Effector CD8-positive, alpha-beta T cell (primary cell): ENCODE data around the gene ALDH16A1.

Experiments used
- DNase-seq: peaks from one replicate; lab custom pipeline; 2025; lab: John Stamatoyannopoulos, UW
- total RNA-seq, 4 experiments: gene quantifications; one replicate each; lab custom pipeline; 2026; lab: John Stamatoyannopoulos, UW

ALDH16A1 gene
- 33.9 to 66.8 (median 42.5) reads per million in 4 experiments for total RNA-seq

DNA sequence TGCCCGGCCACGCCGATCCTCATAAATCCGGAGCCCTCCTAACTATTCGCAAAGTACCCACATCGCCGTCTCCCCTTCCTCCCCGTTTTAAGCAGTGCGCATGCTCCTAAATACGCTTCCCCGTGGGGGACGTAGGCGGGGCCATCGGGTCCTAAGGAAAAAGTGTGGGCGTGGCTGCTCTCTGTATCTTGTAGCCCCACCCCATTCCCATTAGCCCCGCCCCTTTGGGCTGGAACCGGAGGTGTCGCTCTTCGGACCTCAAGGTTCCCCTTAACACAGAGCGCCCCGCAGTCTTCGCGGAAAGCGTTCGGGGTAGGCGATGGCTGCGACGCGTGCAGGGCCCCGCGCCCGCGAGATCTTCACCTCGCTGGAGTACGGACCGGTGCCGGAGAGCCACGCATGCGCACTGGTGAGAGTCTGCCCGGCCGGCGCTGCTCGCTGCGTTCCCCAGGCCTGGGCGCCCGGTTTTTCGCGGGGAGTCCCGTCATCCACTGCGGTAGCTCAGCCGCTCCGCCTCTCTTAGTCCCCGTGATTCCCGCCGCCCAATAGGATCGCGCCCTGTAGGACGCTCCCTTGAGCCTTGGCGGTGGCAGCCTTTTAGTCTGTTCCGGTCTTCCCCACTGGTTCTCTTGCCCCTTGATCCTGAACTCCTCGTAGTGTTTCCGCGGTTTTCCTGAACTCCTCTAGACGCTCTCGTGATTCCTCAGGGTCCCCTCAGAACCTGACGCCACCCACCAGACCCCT lies at the start of gene ALDH16A1:
TSS of gene ALDH16A1 (plus strand) at position 213 of the 744 bp plus-strand sequence. CDS start at position 320, 107 bp downstream.
- DNase-seq = peak; percentile 94

DNA sequence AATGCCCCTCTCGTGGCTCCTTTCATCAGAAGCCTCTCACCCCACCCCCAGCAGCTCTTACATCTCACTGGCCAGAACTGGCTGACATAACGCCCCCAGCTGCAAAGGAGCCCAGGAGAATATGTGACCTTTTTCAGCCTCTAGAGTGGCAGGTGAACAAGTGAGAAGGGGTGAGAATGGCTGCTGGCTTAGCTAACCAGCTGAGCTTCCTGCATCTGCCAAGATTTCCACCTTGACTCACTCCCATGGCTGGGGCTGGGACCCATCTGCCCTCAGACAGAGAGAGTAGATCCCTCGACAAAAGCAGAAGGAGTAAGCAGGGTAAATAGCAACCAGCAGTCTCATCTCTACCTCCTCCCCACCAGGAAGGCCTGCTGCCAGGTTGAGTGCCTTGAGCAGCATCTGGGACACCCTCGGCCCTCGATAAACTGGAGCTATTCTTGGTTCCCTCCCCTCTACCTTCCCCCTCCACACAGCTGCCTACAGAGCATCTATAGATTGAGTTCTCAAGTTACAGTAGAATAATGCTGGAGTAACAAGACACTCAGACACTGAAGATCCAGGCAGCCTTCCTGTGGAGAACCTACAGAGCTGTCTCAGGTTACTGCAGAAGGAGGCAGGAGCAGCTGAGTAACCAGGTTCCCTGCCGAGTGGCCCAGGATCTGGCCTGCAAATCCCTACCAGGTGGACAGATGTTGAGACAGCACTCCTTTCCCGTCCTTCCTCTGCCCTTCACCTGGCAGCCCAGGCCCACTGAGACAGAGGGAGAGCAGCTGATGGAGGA lies 49.4 kb upstream of the ALDH16A1 start:
- DNase-seq = no peak

DNA sequence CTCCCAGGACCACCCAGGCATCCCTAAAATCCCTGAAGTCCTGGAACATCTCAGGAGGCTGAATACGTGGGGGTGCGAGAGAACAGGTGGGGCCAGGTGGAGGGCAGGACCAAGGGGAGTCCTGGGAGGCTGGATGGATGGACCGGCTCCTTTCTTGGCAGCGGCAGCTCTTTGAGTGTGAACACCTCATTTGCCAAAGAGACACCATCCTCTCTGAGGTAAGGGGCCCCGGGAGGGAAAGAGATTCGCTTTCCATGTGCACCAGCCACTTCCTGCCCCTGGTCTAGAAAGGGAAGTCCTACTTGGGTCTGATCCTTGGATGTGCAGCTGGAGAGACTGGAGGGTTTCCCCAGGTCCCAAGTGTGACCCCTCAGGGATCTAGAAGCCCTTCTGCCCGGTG lies 45.9 kb upstream of the ALDH16A1 start:
- no peak for DNase-seq

DNA sequence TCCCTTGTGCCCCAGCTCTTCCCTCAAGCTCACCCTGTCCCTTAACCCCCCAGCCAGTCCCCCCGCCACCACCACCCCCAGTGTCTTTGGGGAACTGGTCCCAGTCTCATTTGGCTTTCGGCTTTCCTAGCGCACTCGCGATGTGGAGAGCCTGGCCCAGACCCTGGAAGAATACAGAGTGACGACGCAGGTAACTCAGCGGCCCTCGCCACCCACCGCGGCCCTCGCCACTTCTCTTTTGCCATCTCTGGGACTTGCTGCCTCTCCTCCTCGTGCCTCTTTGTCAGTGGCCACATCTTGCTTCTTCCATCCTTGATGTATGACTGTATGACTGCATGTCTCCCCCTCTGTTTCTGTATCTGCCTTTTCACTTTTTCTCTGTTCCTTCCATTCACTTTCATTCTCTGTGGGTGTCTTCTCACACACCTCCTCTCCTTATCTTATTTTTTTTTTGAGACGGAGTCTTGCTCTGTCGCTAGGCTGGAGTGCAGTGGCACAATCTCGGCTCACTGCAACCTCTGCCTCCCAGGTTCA lies 45.5 kb upstream of the ALDH16A1 start:
- no peak for DNase-seq

DNA sequence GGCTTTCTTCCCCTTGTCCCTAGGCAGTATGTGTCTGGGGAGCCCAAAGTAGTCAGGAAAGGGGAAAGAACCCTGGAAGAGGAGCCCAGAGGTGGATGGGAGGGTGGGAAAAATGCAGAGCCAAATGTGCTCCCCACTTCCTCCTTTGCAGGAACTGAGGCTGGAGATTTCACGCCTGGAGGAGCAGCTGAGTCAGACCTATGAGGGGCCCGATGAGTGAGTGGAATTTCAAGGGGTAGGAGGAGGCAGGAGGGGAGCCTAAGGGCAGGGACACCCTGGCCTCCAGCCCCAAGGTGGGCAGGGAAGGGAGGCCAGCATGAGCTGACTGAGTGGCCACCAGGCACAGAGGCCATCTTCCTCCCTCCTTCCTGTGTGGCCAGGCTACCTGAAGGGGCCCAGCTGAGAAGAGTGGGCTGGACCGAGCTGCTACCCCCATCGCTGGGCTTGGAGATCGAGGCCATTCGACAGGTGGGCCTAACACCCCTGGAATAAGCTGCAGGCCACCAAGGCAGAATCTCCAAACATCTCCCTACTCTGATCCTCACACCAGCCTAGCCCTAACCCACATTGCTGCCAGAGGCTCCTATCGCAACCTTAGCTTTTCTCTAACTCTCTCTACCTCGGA lies 44.1 kb upstream of the ALDH16A1 start:
- DNase-seq = no peak

DNA sequence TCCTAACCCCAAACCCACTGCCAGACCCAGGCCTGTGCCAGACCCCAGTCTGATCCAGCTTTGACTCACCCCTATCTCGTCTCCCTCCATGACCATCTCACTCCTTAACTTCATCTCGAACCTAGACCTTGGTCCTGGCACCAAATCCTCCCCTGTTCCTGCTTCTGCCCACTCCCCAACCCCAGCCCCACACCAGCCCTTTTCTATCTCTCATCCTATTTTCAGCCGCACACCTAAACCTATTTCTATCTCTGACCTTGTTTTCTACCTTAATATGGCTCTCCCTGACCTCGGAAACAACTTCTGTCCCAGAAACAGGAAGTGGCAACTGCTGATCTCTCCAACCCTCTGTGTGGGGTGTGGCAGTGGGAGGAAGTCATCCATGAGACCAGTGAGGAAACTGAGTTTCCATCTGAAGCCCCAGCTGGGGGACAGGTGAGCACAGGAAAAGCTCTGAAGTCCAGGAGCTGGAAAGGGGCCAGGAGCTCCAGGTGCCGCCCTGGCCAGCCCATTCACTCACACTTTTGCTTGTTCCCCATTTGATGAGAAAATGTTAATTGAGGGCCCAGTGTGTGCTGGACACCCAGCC lies 43.5 kb upstream of the ALDH16A1 start:
- DNase-seq = no peak

DNA sequence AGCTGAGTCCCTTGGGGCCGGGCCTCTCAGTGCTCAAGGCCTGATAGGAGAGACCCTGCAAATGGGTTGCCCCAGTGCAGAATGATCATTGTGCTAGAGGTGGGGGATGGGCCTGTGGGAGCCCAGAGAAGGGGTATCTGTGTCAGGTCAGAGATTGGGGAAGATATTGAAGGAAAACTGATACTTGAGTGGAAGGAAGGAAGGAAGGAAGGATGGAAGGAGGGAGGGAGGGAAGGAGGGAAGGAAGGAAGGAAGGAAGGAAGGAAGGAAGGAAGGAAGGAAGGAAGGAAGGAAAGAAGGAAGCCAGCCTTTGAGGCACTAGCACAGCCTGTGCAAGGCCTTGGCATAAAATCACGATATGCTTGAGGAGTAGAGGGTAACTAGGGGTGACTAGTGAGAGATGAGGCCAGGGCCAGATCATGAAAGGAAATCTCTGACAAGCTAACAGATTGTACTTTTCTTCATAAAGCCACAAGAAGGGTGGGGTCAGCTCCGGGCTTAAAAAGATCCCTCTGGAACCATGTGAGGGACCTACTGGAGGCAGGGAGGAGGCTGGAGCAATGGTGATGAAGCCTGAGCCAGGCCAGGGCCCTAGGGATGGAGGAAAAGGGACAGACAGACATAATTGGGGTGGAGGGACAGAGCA lies 41.2 kb upstream of the ALDH16A1 start:
- no peak for DNase-seq

DNA sequence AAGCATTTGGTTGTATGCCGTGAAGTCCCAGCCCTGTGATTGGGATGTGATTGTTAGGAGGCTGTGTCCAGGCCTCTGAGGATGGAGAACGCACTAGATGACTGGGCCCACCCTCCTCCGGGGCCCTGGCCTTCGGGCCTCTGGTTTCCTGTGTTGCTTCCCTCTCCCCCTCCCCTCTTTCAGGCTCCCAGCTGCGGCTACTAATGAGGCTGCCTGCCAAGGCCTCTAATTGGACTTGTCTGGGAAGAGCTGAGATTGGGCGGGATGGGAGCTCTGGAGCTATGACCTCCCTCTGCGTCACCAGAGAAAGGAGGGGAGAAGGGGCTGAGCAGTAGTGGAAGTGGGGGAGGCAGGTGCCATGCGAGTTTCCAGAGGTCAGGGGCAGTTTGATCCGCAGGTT lies 39.7 kb upstream of the ALDH16A1 start:
- DNase-seq = no peak

DNA sequence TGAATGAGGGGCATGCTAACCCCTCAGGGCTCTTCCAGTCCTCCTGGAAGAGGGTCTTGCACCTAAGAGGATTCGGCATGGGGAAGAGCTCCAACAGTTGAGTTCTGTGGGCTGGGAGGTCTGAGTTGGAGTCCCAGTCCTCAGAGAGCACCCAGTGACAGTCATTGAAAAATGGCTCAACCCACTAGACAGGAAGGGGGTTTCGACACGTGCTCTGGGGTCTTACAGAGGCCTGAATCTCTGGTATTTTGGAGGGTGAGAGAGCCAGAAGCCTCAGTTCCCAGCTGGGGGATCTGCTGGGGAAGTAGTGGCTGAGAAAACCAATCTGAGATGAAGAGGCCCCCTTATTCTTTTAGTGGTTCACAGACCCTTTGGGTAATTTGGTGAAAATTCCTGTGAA lies 38.8 kb upstream of the ALDH16A1 start:
- no peak for DNase-seq

DNA sequence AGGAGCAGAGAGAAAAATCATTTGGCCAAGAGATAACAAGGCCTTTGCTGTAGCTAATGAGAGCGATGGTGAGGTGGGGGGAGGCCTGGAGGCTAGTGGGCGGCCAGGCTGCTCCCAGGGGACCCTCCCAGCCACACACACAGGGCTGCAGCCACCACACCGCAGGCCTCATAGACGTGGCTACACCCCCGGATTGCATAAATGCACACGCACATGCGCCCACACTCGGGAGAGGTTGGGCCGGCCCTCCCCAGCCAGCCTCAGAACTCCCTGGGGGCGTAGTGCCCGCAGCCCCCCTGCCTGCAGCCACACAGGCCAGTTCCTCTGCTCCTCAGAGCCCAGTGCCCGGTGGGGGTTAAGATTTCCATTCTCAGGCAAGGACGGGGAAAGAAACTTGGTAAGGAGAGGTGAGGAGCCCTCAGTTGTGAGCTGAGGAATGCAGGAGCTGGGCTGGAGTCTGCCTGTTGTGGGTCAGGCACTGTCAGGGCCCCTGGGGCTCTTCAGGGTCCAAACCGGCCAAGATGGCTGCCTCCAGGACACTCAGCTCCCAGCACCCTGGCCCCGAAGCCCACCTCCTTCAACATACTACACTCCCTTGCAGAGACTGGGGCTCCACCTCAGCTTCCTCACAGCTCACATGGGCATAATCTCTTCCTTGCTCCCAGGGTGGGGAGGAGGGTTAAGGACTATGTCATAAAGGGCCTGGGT lies 37.8 kb upstream of the ALDH16A1 start:
- no peak for DNase-seq

DNA sequence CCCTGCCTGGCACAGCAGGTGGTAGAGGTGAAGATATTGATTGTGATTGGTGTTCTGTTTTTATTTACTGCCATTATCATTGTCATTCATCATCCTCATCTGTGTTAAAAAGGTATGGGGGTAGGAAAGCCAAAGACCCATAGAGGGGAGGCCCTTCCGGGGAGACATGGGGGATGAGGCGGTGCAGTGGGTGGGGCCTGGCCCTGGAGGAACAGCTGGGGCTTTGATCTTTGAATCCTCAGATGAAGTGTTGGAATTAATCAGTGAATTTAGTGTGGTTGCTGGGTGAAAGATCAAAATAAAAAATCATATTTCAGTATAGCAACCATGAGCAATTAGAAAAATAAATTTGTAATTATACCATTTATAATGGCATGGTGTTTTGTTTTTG lies 37.2 kb upstream of the ALDH16A1 start:
- no peak for DNase-seq

DNA sequence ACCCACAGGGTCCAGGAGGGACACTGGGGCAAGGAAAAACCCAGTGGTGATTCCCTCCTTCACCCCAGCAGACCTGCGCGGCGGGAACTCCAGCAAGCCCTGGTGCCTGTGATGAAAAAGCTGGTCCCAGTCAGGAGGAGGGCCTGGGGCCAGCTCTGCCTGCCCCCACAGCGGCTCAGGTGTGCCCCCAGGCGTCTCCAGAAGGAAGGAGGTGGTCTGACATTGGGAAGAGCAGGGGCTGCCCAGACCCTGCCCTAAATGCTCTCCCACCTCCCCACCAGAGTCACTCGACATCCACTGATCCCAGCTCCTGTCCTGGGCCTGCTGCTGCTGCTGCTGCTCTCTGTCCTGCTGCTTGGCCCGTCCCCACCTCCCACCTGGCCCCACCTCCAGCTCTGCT lies 35.9 kb upstream of the ALDH16A1 start:
- DNase-seq = no peak

DNA sequence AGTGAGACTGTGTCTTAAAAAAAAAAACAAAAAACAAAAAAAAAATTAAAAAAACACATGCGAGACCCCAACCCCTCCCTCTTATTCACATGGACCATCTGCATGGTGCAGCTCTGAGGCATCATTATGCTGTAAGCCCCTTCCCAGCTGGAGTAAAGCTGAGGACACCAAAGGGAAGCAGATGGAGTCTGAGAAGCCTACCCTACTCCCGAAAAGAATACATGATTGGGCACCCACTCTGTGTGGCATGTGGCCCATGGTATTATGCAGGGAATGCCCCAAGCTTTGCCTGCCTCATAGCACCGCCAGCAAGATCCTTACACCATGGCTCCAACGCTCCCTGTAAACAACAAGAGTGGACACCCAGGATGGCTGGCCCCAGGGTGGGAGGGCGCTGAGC lies 34.5 kb upstream of the ALDH16A1 start:
- DNase-seq = no peak

DNA sequence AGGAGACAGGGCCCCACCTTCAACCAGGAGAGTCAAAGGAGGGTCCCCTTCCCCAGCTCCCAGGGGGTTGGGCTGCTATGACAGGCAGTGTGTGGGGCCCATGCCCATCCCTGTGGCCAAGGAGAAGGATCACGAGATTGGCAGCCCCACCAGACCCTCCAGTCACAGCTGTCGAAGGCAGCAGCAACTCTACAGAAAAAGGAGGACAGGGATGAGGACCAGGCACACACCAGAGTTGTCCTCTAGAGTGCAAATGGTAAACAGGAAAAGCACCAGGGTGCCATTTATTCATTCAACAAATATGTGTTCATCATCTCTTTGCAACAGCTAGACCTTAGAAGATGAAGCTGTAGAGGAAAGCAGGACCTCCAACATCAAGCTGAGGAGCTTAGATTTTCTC lies 33.9 kb upstream of the ALDH16A1 start:
- DNase-seq = no peak

DNA sequence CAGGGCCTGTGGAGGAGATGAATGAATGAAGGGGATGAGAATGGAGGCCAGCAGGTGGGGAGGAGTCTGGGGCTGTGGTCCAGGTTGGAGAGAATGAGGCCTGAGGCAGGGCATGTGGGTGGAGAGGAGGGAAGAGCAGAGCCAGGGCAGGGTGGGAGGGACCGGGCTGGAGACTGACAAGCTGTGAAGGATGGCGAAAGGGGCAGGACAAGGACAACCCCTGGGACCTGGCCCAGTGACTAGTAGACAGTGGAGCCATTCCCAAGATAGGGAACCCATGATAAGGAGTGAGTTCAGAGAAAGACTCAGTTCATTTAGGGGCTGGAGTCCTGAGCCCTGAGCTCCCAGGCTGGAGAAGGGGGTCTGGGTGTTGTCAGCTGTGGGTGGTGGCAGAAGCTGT lies 32.8 kb upstream of the ALDH16A1 start:
- DNase-seq = no peak

DNA sequence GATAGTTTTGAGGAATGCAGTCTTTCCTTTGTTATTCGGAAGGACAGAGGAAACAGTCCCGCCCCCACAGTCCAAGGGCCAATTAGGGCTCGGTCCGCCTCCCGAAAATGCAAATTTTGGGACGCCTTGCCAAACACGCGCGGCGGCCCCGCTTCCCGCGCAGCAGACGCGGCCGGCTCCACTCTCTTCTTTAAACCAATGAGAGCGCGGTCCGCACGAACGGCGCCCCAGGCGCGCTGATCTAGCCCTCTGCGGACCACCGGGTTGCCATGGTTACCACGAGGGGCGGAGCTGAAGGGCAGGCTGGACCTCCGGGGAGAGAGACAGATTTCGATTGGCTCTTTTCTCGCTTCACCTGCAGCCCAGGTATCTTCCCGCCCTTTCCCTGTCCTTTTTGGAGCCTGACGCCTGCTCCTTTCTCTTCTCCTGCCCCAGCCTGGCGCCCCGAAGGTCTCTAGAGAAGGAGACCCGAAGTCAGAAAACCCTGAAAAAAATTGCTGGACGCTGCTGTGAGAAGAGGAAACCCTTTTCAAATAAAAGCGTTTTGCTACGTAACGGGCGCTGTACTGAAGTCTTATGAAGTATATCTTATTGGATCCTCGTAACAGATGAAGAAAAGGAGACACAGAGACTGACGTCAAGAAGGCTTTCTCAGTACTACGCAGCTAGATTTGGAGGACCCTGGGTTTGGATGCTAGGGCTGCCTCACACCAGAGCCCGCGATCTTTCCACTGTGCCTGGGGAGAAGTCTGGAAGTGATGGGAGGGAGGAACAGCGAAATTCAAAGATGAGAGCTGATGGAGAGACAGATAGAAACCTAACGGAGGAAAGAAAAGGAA lies 31.8 kb upstream of the ALDH16A1 start:
- no peak for DNase-seq

DNA sequence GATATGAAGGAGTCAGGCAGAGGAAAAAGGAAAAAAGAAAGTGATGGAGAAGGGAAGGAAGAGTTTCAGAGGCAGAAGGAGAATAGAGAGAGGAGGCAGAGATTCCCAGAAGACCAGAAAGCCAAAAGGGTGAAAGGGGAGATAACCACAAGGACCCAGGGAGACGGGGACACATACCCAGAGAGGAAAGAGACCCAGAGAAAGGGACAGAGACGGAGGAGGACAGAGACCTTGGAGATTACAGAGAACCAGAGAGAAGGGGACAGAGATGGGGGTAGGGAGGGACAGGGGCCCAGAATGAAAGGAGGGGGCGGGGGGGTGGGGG lies 31.2 kb upstream of the ALDH16A1 start:
- DNase-seq = no peak

DNA sequence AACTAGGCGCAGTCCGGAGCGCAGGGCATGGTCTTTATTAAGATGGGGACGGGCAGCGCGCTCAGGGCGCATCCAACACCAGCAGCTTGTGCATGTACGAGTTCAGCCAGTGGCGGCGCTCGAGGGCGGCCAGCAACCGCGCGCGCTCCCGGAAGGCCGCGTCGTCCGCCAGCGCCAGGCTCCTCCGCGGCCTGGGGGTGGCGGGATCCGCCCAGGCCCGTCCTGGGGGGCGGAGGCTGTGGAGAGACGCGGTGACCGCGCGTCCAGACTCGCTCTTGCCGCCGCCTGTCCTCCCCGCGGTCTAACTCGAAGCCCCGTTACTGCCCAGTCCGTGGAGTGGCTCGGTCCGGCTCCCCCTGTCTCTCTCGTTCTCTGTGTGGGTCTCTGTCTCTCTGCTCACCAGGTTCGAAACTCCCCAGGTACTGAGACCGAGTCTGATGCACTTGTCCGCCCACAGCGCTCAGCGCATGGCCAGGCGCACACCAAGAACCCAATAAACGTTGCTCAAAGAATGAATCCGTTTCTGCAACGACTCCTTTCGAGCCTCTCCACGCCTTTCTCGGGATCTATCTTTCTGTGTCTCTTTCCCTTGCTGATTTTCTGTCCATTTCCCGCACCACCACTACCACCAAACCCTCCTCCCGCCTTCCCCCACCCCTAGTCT lies 30.5 kb upstream of the ALDH16A1 start:
- DNase-seq = no peak

DNA sequence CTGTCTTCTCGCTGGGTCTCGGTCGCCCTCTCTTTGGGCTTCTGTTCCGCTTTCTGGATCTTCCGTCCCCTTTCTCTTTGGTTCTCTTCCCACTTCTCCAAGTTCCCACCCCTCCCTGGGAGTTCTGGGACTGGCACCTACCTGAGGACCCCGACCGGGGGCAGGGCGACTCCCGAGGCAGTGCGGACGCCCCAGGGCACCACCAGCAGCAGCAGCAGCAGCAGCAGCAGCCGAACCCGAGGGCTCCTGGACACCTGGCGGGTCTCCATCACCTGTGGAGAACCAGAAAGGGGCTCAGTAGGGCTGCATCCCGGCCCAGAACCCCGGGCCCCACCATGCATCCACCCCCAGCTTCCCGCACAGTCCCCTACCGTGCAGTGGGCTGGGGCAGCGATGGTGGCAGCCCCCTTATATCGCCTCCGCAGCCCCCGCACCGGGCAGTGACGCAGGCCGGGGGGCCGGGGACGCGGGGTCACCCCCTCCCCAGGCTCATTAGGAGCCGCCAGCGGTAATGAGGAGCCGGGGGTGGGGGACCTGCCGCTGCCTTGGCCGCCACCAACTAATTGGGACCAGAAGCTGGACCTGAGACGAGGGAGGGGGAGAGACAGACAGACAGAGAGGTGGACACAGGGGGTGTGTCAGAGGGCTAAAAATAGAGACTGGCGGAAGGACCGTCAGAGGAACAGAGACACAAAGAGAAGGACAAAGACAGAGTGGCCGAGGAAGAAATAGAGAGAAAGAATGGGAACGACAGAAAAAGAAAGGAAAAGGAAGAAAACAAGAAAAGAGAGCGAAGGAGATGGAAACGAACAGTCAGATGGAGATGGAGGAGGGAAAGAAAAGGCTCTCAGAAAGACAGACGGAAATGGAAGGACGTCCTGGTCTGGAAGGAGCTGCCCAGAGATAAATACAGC lies 29.7 kb upstream of the ALDH16A1 start, which contains the start of gene PTH2:
TSS of gene PTH2 (minus strand) at position 371 of the 914 bp plus-strand sequence. CDS start at position 269, 102 bp downstream.
- no peak for DNase-seq
